IMR-90 (cell line): ENCODE results near the gene SPACA5B. TPM values are rescaled to one million over a fixed set of nuclear protein-coding genes. Genes with fewer than 3 reads are reported as not detected.

Experiments
- ATAC-seq: fragments of 200-7000 bp; cut with Tn5 transposase; 2 replicates; pipeline ENCODE4 v1.9.1; 2020; ENCODE audit warnings: low read depth, mild to moderate bottlenecking, moderate library complexity
- BruUV-seq: library from RNA; stranded (reverse); fragments of 400-500 nt; replicated peaks from 2 replicates; lab custom pipeline; 2021; lab: Mats Ljungman, UMichigan
- CTCF ChIA-PET: fragments of 300-600 bp; formaldehyde crosslinking; extraction: SDS; loops from one replicate; lab custom pipeline; 2021; ENCODE audit warnings: antibody characterized with exemption; lab: Yijun Ruan, JAX
- POLR2A ChIA-PET: fragments of 300-600 bp; sonication (Branson Sonifier 250); formaldehyde crosslinking; loops from one replicate; lab custom pipeline; 2022; ENCODE audit warnings: antibody characterized with exemption; ENCODE audit not compliant: unreplicated experiment; lab: Charles Lee
- DNase-seq: peaks from one replicate; pipeline ENCODE4 v3.0.0; 2013
- H2AFZ ChIP-seq: replicated peaks from 2 replicates; pipeline ENCODE3; 2013; ENCODE audit warnings: low read length, mild to moderate bottlenecking; ENCODE audit not compliant: poor library complexity
- H2AK5ac ChIP-seq: 2 replicates; pipeline ENCODE4 v1.6.1; 2013; ENCODE audit warnings: low read depth, low read length, inconsistent platforms
- H2AK9ac ChIP-seq: replicated peaks from 2 replicates; pipeline ENCODE3; 2013; ENCODE audit warnings: mild to moderate bottlenecking, low read depth, low read length, moderate library complexity; ENCODE audit not compliant: poor library complexity
- H2BK120ac ChIP-seq: 2 replicates; pipeline ENCODE4 v1.6.1; 2013; ENCODE audit warnings: low read depth, low read length, inconsistent platforms
- H2BK15ac ChIP-seq: 3 replicates; pipeline ENCODE4 v1.6.1; 2013; ENCODE audit warnings: low read depth, low read length, inconsistent platforms
- H2BK20ac ChIP-seq: 2 replicates; pipeline ENCODE4 v1.6.1; 2013; ENCODE audit warnings: low read depth, mild to moderate bottlenecking, inconsistent platforms, low read length, moderate library complexity
- H2BK5ac ChIP-seq: 2 replicates; pipeline ENCODE4 v1.6.1; 2013; ENCODE audit warnings: mild to moderate bottlenecking, low read depth, low read length, inconsistent platforms; ENCODE audit not compliant: poor library complexity, severe bottlenecking
- H3K14ac ChIP-seq: replicated peaks from 2 replicates; pipeline ENCODE4 v1.6.1; 2013; ENCODE audit warnings: low read depth, low read length, inconsistent platforms
- H3K18ac ChIP-seq: 2 replicates; pipeline ENCODE4 v1.6.1; 2013; ENCODE audit warnings: low read depth, low read length, control low read depth
- H3K23ac ChIP-seq: 2 replicates; pipeline ENCODE4 v1.6.1; 2013; ENCODE audit warnings: low read depth, low read length, inconsistent platforms
- H3K27ac ChIP-seq: 2 replicates; pipeline ENCODE4 v1.5.1; 2013; ENCODE audit warnings: mild to moderate bottlenecking, control low read depth, low read length; ENCODE audit not compliant: insufficient read depth
- H3K27me3 ChIP-seq: 2 replicates; pipeline ENCODE4 v1.6.1; 2013; ENCODE audit warnings: low read length; ENCODE audit not compliant: control insufficient read depth, insufficient read depth
- H3K36me3 ChIP-seq: 2 replicates; pipeline ENCODE4 v1.6.1; 2013; ENCODE audit warnings: low read length, mixed read lengths; ENCODE audit not compliant: control insufficient read depth, insufficient read depth
- H3K4ac ChIP-seq: 2 replicates; pipeline ENCODE4 v1.6.1; 2013; ENCODE audit warnings: low read depth, low read length, inconsistent platforms
- H3K4me1 ChIP-seq: 2 replicates; pipeline ENCODE4 v1.6.1; 2013; ENCODE audit warnings: low read length, mixed read lengths; ENCODE audit not compliant: control insufficient read depth, insufficient read depth
- H3K4me2 ChIP-seq: 2 replicates; pipeline ENCODE4 v1.6.1; 2013; ENCODE audit warnings: low read depth, mild to moderate bottlenecking, control low read depth, low read length, moderate library complexity
- H3K4me3 ChIP-seq: 2 replicates; pipeline ENCODE4 v1.5.1; 2013; ENCODE audit warnings: low read depth, mild to moderate bottlenecking, control low read depth, low read length, moderate library complexity; ENCODE audit not compliant: insufficient read depth
- H3K56ac ChIP-seq: 2 replicates; pipeline ENCODE4 v1.6.1; 2013; ENCODE audit warnings: low read length, inconsistent platforms; ENCODE audit not compliant: insufficient read depth; ENCODE audit errors: extremely low read depth
- H3K79me1 ChIP-seq, 2 experiments: 2 replicates each; pipeline ENCODE4 v1.6.1; 2013; ENCODE audit warnings: low read length in 2 of 2, inconsistent platforms in 1 of 2, low read depth in 1 of 2
- H3K9ac ChIP-seq: 2 replicates; pipeline ENCODE4 v1.6.1; 2013; ENCODE audit warnings: low read depth, low read length, control low read depth
- H3K9me1 ChIP-seq: 2 replicates; pipeline ENCODE4 v1.6.1; 2013; ENCODE audit warnings: low read length, inconsistent platforms; ENCODE audit not compliant: insufficient read depth
- H3K9me3 ChIP-seq: 2 replicates; pipeline ENCODE4 v1.6.1; 2013; ENCODE audit warnings: low read length; ENCODE audit not compliant: control insufficient read depth, insufficient read depth
- H4K20me1 ChIP-seq: 2 replicates; pipeline ENCODE4 v1.6.1; 2013; ENCODE audit warnings: low read length, inconsistent platforms; ENCODE audit not compliant: insufficient read depth
- H4K5ac ChIP-seq: 2 replicates; pipeline ENCODE4 v1.6.1; 2013; ENCODE audit warnings: mild to moderate bottlenecking, low read depth, low read length, control low read depth
- H4K8ac ChIP-seq, 2 experiments: 2 replicates each; pipeline ENCODE4 v1.6.1; 2013; ENCODE audit warnings: low read depth in 2 of 2, low read length in 2 of 2, control low read depth in 1 of 2, inconsistent platforms in 1 of 2
- H4K91ac ChIP-seq: 2 replicates; pipeline ENCODE4 v1.6.1; 2013; ENCODE audit warnings: low read depth, low read length, inconsistent platforms; ENCODE audit not compliant: insufficient read depth
- NFE2L2 ChIP-seq: fragments of 150-350 bp; IDR thresholded peaks from 2 replicates; pipeline ENCODE4 v1.6.1; 2016; ENCODE audit warnings: low read depth, mild to moderate bottlenecking, low read length
- dilution Hi-C: fragments of 300-500 bp; cut with HindIII; formaldehyde crosslinking; loops from one replicate; pipeline ENCODE4 v1.14.3; 2018; ENCODE audit warnings: low sequenced_read_pairs; ENCODE audit not compliant: unreplicated experiment
- in situ Hi-C: fragments of 300-500 bp; cut with MboI; formaldehyde crosslinking; loops from 3 replicates; pipeline ENCODE4 v1.14.3; 2019; ENCODE audit warnings: low sequenced_read_pairs, inconsistent platforms, mixed read lengths
- intact Hi-C: fragments of 100-400 bp; cut with micrococcal nuclease; formaldehyde crosslinking; loops from 2 replicates; pipeline ENCODE4 v1.10.0; 2022
- polyA plus RNA-seq, 3 experiments: library from polyadenylated mRNA; depleted of rRNA; stranded (reverse); fragments of >200 nt; gene quantifications; 2 replicates each; pipeline ENCODE4 v1.2.3, GENCODE V29; 2012; ENCODE audit warnings: low replicate concordance in 1 of 3
- total RNA-seq: library from RNA; depleted of rRNA; stranded (reverse); fragments of >200 nt; gene quantifications from 2 replicates; pipeline ENCODE4 v1.2.3, GENCODE V29; 2012

The SPACA5B gene
- total and polyA plus RNA-seq, 2 of the 4 experiments (the other 2 are of a cell fraction), result not detected

DNA sequence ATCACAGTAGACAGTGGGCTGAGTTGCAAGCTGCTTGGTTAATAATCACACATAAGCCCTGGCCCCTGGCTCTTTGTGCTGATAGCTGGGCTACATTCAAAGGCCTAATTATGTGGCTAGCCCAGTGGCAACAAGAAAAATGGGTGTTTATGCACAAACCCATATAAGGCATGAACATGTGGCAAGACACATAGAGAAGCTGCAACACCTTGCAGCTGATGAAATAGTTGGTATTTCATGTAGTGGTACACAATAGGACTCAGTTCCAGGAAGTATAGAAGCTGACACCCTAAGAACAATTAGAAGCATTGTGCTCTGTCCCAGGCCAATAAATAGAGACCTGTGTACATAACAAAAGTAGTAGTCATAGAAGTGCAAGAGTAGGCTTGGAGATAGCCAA lies 44.3 kb upstream of the SPACA5B start:
- no peaks in the 10 kb centered on the region for H3K36me3 ChIP-seq
- H4K8ac ChIP-seq, result no peak overlapping the region
- intact Hi-C loops, result no loop called here
- no peak overlapping the region for H3K18ac ChIP-seq
- no peaks in the 10 kb centered on the region for H3K4me1 ChIP-seq
- H2BK15ac ChIP-seq, result no peak overlapping the region
- no peaks in the 10 kb centered on the region for H3K9me3 ChIP-seq
- no peak overlapping the region for H3K4me3 ChIP-seq
- H3K4ac ChIP-seq, result no peak overlapping the region
- DNase-seq, result no peak
- H3K27me3 ChIP-seq, result peaks cover 9% of the 10 kb centered on the region
- no peak overlapping the region for H2BK5ac ChIP-seq
- H2AK5ac ChIP-seq, result no peak overlapping the region
- H3K9ac ChIP-seq, result no peak overlapping the region
- no peak overlapping the region for H4K5ac ChIP-seq
- in situ Hi-C loops, result loop anchor here (10.0 kb wide), 1 partner anchor 409 kb away; no protein-coding TSS in a partner anchor
- no peak overlapping the region for H2BK20ac ChIP-seq
- H3K27ac ChIP-seq, result no peak overlapping the region
- ChIA-PET POLR2A (no interaction called here), CTCF (no interaction called here)
- H3K4me2 ChIP-seq, result no peak overlapping the region
- H4K91ac ChIP-seq, result no peak overlapping the region
- no peak for ATAC-seq
- no peak overlapping the region for H2BK120ac ChIP-seq
- H4K20me1 ChIP-seq, result no peaks in the 10 kb centered on the region
- no peak overlapping the region for H3K23ac ChIP-seq
- no TSS peak for BruUV-seq
- no peaks in the 10 kb centered on the region for H3K9me1 ChIP-seq
- H2AK9ac ChIP-seq, result no peak overlapping the region
- dilution Hi-C loops, result no loop called here
- no peak for TF ChIP-seq NFE2L2
- no peak overlapping the region for H3K14ac ChIP-seq
- no peak overlapping the region for H2AFZ ChIP-seq
- no peak overlapping the region for H3K56ac ChIP-seq
- H3K79me1 ChIP-seq, result no peaks in the 10 kb centered on the region
